RWPE1 (cell line): Measurements from ENCODE around the gene DENND1A.

Source experiments
- CTCF ChIA-PET: fragments of 350-600 bp; sonication (Branson Sonifier 250); formaldehyde crosslinking; extraction: SDS; loops from one replicate; lab custom pipeline; 2021; lab: Yijun Ruan, JAX
- POLR2A ChIA-PET: fragments of 400-600 bp; formaldehyde crosslinking; extraction: SDS; loops from one replicate; lab custom pipeline; 2020; ENCODE audit warnings: antibody characterized with exemption; ENCODE audit not compliant: low non-redundant PET; lab: Yijun Ruan, JAX
- DNase-seq: peaks from one replicate; pipeline ENCODE4 v3.0.0; 2012; ENCODE audit warnings: low spot score
- H3K27ac ChIP-seq: fragments of 450-650 bp; 2 replicates; pipeline ENCODE4 v1.5.1; 2017
- TF ChIP-seq, protein P1 (sequence below): fragments of 450-650 bp; conservative IDR thresholded peaks from 2 replicates; pipeline ENCODE4 v1.5.1; 2017; ENCODE audit warnings: low read depth, mild to moderate bottlenecking

DENND1A gene

GRCh38 chr9:123376218-123377071 lies 553.5 kb downstream of the DENND1A start:
- DNase-seq = no peak
- H3K27ac ChIP-seq = peak overlapping the region; percentile 10; the same call in 1 of the 2 replicates
- CTCF ChIA-PET = interaction anchor here (1.1 kb wide), 1 partner anchor 22 kb away, joined by 4 read pairs; no protein-coding TSS in a partner anchor
- TF ChIP-seq, protein P1, sequence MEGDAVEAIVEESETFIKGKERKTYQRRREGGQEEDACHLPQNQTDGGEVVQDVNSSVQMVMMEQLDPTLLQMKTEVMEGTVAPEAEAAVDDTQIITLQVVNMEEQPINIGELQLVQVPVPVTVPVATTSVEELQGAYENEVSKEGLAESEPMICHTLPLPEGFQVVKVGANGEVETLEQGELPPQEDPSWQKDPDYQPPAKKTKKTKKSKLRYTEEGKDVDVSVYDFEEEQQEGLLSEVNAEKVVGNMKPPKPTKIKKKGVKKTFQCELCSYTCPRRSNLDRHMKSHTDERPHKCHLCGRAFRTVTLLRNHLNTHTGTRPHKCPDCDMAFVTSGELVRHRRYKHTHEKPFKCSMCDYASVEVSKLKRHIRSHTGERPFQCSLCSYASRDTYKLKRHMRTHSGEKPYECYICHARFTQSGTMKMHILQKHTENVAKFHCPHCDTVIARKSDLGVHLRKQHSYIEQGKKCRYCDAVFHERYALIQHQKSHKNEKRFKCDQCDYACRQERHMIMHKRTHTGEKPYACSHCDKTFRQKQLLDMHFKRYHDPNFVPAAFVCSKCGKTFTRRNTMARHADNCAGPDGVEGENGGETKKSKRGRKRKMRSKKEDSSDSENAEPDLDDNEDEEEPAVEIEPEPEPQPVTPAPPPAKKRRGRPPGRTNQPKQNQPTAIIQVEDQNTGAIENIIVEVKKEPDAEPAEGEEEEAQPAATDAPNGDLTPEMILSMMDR = no peak
- POLR2A ChIA-PET = no interaction called here

DNA sequence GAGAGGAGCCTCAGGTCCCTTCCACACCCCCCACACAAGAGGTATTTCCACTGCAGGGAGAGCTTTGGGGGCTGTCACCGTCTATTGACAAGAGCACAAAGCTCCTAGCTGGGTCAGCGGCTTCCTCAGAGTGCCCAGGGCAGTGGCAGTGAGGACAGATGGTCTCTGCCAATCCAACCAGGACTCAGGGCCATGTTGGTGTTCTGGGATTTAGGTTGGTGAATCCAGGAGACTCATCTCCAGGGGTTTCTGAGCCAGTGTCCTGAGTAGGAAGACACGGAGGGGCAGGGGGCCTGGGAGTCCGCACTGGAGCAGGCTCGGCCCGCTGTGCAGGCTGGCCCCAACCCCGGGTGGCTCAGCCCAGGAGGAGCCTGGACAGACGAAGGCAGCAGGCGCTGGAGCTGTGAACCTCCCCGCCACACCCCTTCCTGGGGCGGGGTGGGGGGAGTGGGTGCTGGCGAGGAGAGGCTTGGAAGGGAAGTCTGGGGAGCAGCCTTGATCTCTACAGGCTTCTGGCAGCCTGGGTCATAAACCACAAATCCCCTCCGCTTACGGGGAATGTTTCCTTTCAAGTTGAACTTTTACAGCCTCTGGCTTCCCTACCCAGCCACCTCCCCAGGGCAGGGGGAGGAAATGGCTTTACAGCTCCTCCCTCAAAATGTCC lies 554.3 kb downstream of the DENND1A start:
- ChIA-PET POLR2A (no interaction called here), CTCF (interaction anchor here (0.7 kb wide), 1 partner anchor 26 kb away, joined by 3 read pairs; no protein-coding TSS in a partner anchor)
- peak; percentile 36 for DNase-seq
- TF ChIP-seq, protein P1 = no peak
- H3K27ac ChIP-seq = peak overlapping the region; percentile 10; the same call in 1 of the 2 replicates

DNA sequence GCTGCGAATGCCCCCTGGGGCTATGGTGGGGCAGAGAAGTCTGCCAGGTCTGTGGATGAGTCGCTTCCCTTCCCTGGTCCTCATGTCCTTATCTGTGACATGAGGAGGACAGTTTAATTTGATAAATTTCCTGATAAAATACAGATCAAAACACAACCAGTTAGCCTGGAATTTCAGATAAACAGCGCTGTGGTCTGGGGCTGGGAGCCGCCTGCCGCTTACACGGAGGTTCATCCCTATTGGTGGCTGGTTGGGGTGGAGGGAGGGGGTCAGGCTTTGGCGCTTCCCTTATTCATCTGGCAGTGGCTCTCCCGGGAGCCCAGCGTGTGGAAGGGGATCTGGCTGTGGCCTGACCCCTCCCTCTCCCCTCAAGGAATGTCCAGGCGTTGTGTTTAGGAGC lies 556.0 kb downstream of the DENND1A start:
- DNase-seq = no peak
- TF ChIP-seq, protein P1 = no peak
- no peak overlapping the region for H3K27ac ChIP-seq
- ChIA-PET POLR2A (no interaction called here), CTCF (no interaction called here)

DNA sequence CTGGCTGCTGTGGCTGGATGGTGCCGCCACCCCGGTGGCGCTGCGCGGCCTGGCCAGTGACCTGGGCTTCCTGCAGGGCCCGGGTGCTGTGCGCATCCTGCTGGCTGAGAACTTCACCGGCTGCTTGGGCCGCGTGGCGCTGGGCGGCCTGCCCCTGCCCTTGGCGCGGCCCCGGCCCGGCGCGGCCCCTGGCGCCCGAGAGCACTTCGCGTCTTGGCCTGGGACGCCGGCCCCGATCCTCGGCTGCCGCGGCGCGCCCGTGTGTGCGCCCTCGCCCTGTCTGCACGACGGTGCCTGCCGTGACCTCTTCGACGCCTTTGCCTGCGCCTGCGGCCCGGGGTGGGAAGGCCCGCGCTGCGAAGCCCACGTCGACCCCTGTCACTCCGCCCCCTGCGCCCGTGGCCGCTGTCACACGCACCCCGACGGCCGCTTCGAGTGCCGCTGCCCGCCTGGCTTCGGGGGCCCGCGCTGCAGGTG lies 556.4 kb downstream of the DENND1A start:
- ChIA-PET CTCF (no interaction called here), POLR2A (no interaction called here)
- DNase-seq = no peak
- H3K27ac ChIP-seq = no peak overlapping the region
- TF ChIP-seq, protein P1 = no peak

- DNase-seq = no peak
- TF ChIP-seq, protein P1 = no peak
- no peak overlapping the region for H3K27ac ChIP-seq
- ChIA-PET CTCF (no interaction called here), POLR2A (no interaction called here)
Observed at GRCh38 chr9:123372766-123373446, 557.0 kb downstream of the DENND1A start.
